HG03442 (cell line): Measurements from ENCODE around the gene C3orf18.
A peak's percentile ranks its signal among the peaks of the same experiment; 100 is the strongest.

ENCODE experiments used
- ATAC-seq: cut with Tn5 transposase; IDR thresholded peaks from one replicate; pipeline ENCODE4 v1.9.1; 2021; ENCODE audit warnings: mild to moderate bottlenecking, moderate library complexity; ENCODE audit not compliant: unreplicated experiment

C3orf18 gene

DNA sequence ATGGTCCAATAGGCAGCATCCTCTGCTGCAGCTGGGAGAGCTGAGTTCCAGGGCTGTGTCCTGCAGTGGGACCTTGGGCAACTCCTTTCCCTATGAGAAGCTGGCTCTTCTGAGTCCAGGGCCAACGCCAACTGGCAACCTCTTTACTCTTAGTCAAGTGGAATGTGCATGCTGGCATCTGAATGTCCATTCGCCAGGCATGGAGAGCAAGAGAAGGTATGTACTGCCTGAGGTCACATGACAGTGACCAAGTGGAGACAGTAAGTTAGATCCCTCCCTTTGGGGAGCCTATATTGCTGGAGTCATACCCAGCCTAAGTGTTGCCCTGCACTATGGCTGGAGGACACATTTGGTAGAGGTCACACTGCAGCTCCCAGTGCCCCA is 13.9 kb upstream of the C3orf18 start:
- ATAC-seq, result no peak

- no peak for ATAC-seq
Measured at GRCh38 chr3:50580683-50581458, 13.3 kb upstream of the C3orf18 start.

DNA sequence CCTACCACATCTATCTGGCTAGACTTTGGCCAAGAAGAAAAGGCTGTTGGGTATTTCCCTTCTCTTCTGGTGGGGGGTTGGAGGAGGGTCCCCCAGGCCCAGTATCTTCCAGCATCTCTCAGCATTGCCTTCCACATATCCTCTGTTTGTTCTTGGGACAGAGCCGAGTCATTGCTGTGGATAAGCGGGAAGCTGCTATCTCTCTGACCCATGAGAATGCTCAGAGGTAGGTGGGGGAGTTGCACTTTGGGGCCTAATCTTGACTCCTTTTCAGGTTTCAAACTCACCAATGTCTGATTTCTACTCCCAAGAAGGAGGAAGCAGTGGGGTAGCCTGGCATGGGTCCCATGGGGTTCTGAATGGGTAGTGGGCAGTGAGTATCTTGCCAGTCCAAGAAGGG is 9.8 kb upstream of the C3orf18 start:
- no peak for ATAC-seq

GRCh38 chr3:50575372-50575771 is 7.8 kb upstream of the C3orf18 start:
- ATAC-seq, result no peak

- ATAC-seq, result no peak
Measured at GRCh38 chr3:50574444-50574831, 6.9 kb upstream of the C3orf18 start.

- ATAC-seq, result no peak
Measured at GRCh38 chr3:50573566-50574443, 6.3 kb upstream of the C3orf18 start.

DNA sequence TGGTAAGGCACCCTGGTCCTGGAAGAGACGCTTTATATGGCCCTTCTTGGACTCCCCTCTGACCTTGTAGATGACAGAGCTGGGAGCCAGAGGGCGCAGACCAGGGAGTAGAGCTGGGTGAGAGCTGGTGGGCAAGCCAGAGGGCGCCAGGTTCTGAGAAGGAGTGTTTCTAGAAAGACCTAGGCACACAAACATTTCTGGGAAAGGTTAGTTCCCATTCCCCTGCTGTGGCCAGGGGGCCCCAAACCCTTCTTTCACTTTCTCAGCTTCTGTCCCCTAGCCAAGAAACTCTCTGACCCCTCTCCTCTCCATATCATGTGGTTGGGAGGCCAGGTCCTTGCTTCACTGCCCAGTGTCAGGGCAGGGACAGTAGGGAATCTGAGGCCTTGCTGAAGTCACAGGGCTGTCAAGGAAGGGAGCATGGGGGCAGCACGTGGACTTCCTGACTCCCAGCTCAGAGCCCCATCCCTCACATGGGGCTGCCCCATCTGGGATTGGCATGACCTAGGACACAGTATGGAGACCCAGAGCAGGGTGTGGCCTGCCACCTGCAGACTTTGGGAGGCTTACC is 5.3 kb upstream of the C3orf18 start:
- ATAC-seq, result no peak

DNA sequence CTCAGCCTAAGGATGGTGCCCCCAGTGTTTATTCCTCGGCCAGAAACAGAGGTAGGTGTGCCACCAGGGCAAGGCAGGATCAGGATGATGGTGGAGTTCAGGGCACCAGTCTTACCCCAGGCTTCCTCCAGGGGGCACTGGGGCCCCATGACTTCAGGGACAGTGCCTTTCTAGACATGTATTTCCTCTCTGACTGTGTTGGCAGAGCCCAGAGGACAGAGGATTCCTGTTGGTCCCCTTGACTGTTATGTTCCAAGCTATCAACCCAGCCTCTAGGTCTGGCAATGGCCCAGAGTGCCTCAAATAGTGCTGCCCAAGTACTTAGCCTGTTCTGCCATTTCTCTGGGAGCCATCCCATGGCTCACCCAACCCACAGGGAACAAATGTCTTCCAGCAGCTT is 4.6 kb upstream of the C3orf18 start:
- ATAC-seq, result no peak

DNA sequence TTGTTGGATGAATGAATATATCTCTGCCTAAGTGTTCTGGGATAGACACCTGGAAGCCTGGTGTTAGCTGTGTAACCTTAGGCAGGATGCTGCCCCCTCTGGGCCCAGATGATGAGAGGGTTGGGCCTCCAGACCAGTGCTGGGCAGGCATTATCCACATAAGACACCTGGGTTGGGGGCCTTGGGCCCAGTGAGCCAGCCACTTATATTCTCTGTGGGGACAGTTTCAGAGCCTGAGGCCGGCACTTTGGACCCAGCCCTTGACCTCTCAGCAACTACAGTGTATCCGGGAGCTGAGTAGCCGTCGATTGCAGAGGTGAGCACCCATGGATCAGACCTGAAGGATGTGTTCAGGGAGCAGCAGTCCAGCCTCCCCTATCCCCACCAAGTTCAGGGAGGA is 3.9 kb upstream of the C3orf18 start:
- ATAC-seq, result no peak

- ATAC-seq, result no peak
Measured at GRCh38 chr3:50570508-50571279, 3.1 kb upstream of the C3orf18 start.

GRCh38 chr3:50568947-50569749 is 1.6 kb upstream of the C3orf18 start, which contains the start of gene HEMK1:
Gene HEMK1 (plus strand): TSS chr3:50569522. CDS start chr3:50571105, 1,583 bp downstream.
- ATAC-seq, result peak; percentile 51

GRCh38 chr3:50567011-50567385 is 549 bp downstream of the C3orf18 start:
- ATAC-seq, result no peak

DNA sequence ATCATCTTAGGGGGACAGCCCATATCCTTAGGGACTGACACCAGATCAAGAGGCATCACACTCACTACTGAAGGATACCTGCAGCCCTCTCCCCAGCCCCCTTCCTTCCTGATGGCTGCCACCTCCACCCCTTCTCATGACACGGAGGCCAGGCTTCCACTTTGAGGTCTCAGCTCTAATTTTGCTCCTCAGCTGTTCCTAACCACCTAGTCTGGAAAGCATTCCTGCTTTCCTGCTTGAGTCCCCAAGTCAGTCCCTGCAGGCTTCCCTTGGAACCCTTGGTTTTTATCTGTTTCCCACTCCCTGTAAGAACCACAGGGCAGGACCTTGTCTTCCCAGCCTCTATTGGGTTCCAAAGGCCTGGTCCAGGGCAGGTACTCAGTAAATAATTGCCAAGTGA is 3.2 kb downstream of the C3orf18 start:
- ATAC-seq, result no peak

- no peak for ATAC-seq
Measured at GRCh38 chr3:50563867-50564266, 3.7 kb downstream of the C3orf18 start.

- ATAC-seq, result no peak
Measured at GRCh38 chr3:50562861-50563260, 4.7 kb downstream of the C3orf18 start.

- ATAC-seq, result no peak
Measured at GRCh38 chr3:50559702-50560101, 7.8 kb downstream of the C3orf18 start.

DNA sequence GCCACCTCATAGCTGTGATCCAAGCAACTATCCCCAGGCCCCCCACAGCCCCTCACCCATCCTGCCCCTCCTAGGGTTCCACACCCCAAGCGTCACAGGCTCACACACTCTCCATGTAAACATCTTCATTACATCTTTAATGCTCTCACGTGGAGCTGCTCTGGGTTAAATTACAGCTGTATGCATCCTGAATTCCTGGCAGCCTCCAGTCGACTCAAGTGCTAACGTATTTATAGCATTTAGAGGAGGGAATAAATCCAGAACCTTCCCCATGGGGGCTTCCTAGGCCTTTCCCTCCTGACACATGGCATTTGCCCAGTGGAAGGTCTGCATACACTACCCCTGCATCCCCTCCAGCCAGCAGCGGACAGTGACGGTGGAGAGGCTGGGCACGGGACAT is 9.6 kb downstream of the C3orf18 start:
- ATAC-seq, result no peak

DNA sequence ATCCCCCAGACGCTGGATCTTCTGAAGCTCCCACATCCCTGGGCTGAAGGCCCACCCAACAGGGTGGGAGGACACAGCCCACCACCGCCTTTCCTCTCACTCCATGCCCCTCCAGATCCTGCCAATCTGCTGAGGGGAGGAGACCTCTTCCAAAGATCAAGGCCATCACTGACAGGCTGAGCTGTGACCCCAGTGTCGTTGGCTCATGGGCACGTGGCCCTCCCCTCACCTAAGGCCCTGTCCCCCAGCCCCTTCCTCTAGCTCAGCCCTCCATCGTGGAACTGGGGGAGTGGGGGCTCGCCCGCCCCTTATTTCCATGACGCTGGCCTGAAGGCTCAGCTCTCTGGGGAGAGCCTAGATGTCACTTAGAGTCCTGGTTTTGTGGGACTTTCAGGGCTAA is 10.4 kb downstream of the C3orf18 start:
- no peak for ATAC-seq

DNA sequence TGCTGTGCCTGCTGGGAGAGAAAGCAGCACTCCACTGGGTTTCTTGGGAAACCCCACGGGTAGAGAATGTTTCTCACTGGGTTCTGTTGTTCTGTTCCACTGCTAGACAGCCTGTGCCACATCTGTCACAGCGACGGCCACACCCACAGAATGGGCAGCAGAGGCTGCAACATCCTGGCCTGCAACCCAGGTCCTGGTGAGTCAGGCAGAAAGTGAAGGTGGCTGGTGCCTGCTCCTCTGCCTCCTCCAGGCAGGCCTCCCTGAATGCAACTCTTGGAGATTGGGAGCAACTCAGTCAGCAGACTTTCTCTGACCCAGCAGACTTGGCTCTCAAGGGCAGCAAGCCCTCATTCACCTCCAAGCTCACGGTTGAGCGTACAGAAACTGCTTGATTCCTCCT is 13.0 kb downstream of the C3orf18 start:
- no peak for ATAC-seq

- no peak for ATAC-seq
Measured at GRCh38 chr3:50552598-50552997, 14.9 kb downstream of the C3orf18 start.
